22Rv1 (cell line): Measurements from ENCODE around the gene INTS11.

Experiments used
- ZFX ChIP-seq: fragments of 450-650 bp; IDR thresholded peaks from 2 replicates; pipeline ENCODE4 v1.6.1; 2017; ENCODE audit warnings: antibody characterized with exemption, borderline replicate concordance
- TF ChIP-seq, protein P1 (sequence below): fragments of 450-650 bp; IDR thresholded peaks from 2 replicates; pipeline ENCODE4 v1.5.1; 2017; ENCODE audit warnings: mild to moderate bottlenecking

DNA sequence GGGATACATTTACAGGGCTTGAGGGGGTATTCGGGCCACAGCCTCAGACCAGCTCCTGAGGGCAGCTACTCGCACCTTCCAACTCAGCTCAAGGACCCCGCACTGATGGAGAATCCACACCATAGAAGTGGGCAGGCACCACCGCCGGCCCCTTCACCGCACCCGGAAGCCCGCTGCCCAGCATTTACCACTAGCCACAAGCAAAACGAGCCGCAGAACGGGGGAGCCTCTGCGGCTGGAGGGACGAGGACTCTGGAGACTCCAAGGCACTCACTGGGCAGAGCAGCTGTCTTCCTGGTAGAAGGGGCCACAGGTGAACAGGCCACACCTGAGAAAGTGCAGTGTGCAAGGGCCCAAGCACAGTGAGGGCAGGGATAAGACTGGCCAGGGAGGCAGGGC is 56.2 kb downstream of the INTS11 start:
- TF ChIP-seq, protein P1, sequence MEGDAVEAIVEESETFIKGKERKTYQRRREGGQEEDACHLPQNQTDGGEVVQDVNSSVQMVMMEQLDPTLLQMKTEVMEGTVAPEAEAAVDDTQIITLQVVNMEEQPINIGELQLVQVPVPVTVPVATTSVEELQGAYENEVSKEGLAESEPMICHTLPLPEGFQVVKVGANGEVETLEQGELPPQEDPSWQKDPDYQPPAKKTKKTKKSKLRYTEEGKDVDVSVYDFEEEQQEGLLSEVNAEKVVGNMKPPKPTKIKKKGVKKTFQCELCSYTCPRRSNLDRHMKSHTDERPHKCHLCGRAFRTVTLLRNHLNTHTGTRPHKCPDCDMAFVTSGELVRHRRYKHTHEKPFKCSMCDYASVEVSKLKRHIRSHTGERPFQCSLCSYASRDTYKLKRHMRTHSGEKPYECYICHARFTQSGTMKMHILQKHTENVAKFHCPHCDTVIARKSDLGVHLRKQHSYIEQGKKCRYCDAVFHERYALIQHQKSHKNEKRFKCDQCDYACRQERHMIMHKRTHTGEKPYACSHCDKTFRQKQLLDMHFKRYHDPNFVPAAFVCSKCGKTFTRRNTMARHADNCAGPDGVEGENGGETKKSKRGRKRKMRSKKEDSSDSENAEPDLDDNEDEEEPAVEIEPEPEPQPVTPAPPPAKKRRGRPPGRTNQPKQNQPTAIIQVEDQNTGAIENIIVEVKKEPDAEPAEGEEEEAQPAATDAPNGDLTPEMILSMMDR: no peak
- no peak for TF ChIP-seq ZFX
